ENCODE measurements around the gene ATF6.
"Not testable (repeated sequence)": the region's sequence is repeated elsewhere in the genome, so short reads cannot be mapped to it uniquely, and the experiment has no call there.

ATF6 gene
- 93.4 to 192 (median 155) reads per million in 18 experiments for total RNA-seq

GRCh38 chr1:161766102-161766981 is at the start of gene ATF6:
Gene ATF6 (plus strand): TSS chr1:161766320. CDS start chr1:161766361, 41 bp downstream.
- peak; percentile 95 to 97 for DNase-seq

DNA sequence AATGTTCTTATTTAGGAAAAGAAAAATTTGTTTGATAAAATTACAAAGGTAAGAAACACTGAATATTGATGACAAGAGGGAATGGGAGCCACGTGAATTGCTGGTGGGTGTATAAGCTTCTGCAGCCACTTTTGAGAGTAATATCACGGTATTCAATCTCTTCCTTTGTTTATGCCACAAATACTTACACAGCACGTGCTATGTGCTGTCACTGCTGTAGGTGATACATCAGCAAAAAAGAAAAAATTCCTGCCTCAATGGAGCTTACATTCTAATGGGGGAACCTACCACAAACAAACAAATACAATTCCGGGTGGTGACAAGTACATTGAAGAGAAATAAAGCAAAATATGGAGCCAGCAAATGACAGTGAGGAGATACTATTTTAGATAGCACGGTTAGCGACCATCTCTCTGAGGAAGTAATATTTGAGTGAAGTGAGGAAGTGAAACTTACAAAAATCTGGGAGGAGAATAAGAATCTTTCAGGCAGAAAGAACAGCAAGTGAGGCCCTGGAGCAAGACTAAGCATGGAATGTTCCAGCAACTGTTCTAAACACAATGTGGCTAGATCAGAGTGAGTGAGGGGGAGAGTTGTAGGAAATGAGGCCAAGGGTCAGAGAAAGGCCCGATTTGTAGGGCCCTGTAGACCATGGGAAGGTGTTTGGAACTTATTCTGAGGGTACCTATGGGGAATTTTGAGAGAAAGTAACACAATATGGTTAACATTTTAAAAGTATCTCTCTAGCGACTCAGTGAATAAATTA is 47.4 kb upstream of the ATF6 start:
- DNase-seq: peak; percentile 46 to 67

- no peak for DNase-seq
Measured at GRCh38 chr1:161719325-161719611, 46.9 kb upstream of the ATF6 start.

DNA sequence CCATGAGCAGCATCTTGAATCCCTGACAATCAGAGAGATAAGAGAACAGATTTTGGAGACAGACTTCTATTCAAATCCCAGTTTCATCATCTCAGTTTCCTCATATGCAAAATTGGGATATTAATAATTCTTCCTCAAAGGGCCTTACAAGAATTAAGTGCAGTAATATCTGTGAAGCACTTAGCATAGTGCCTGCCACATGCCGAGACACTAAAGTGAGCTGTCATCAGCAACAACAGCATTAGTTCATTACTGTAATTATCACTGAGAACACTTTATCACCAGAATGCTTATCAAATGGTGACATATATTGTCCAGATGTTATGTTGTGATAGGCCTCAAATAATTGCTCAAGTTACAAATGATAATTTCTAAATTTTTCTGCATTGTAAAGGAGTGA is 45.7 kb upstream of the ATF6 start:
- DNase-seq: peak; percentile 56 to 60

DNA sequence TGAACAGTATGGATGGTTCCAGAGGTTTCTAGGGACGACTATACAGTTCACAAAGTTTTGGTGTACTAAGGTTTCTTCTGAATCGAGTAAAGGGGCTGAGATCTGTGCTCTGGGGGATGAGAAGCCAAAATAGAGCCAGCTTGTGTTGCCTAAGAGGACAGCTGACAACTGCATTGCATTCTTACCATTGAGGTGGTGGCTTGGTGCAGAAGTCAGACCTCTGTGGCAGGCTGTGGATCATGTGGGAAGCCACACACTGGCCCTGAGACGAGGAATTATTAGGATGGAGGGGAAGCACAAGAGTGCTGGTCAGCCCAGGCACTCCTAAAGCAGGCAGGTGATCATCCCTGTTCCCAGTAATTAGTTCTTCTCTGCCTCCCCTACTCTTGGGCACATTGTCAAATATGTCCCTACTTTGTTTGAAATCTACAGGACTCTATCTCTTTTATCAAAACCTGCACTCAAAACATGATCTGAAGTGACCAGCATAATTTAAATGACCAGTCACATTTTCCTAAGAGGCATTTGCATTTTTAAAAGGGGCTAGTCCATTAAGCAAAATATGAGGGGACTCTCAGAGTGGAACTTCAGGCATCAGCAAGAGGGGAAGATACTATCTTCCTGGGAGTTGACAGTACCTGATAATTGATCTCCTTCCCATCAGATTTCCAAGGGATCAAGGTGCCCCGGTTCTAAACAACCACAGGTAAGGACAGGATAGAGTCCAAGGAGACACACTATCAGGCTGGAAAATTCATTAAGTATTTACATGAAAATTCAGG is 45.0 kb upstream of the ATF6 start, which contains the start of gene FCRLB:
FCRLB (plus strand) TSS at position 589 of the 782 bp plus-strand sequence. CDS start 1,129 bp downstream, outside the sequence.
- DNase-seq: peak; percentile 54 to 83

DNA sequence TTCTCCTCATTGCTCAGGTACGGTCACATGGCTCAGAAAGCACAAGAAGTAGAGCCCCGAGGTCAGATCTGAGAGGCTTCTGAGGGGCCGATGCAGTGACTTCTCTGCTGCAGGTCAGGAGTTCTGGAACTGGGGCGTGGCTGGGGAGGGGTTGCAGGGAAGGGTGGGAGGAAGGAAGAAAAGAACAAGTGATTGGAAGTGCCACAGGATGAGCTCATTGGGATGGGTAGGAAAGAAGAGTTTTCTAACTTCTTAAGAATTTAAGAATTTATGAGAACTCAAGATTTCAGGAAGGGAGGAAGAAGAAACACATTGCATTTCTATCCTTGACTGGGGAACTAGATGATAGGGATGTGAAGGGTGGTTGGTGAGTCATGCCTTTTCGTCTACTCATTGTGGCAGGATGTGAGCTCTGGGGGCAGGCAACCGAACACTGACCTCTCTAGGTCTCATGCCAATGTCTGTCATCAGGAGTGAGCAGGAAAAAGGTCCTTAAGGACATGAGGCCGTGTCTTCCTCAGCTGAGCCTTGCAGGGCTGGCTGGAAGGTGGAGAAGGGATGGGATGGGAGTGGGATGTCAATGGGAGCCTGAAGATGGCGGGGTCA is 44.3 kb upstream of the ATF6 start:
- peak; percentile 90 to 95 for DNase-seq

- no peak for DNase-seq
Measured at GRCh38 chr1:161722406-161722805, 43.7 kb upstream of the ATF6 start.

DNA sequence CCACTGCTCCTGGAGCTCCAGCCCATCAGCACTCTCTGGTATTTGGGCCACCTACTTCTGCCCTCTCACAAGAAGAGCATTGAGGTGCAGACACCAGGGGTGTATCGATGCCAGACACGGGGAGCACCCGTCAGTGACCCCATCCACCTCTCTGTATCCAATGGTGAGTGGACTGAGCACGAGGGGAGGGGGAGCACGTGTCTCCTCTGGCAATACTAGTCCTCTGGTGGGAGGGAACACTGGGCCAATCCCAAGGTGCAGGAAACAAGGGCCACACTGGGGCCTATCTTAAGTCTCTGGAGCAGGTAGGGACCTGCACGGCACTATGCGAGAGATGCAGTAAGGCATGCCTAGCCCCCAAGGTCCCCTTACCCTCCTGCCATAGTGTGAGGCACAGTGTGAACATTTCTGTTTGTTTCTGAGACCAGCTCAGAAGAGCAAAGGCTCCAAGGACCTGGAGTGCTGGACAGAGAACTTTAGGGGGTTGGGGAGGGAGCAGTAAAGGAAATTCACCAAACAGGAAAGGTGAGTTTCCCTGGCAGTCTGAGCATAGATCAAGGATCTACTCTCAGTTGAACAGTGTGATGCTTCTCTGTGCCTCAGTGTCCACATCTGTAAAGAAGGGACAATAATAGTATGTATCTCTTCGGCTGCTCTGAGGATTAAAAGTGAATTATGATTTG is 42.5 kb upstream of the ATF6 start:
- no peak for DNase-seq

GRCh38 chr1:161725258-161725907 is 40.7 kb upstream of the ATF6 start:
- not testable (repeated sequence) for DNase-seq

- DNase-seq: peak in 1 of 2 donors; percentile 49
Measured at GRCh38 chr1:161725908-161726472, 40.1 kb upstream of the ATF6 start.

GRCh38 chr1:161726473-161727255 is 39.5 kb upstream of the ATF6 start:
- DNase-seq: peak; percentile 71 to 91

DNA sequence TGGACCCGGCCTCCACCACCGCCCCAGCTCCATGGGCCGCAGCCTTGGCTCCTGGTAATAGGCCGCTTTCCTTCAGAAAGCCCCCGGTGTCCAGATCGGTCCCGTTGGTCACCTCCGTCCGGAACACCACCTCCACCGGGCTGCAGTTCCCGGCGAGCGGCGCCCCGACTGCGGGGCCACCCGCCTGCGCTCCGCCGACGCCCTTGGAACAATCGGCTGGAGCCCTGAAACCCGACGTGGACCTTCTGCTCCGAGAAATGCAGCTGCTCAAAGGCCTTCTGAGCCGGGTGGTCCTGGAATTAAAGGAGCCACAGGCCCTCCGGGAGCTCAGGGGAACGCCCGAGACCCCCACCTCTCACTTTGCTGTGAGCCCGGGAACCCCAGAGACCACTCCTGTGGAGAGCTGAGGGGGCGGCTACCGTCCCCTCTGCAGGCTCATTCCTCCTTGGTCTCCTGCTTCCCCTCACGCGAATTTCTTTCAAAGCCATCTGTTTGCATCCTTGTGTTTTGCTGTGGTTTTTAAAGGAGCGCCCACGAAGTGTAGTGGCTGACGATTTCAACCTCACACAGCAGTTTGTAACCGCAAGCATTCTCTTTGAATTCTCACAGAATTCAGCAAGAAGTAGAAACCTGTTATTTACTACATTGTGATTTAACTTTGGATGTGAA is 38.7 kb upstream of the ATF6 start:
- DNase-seq: peak; percentile 55 to 86

- DNase-seq: peak in 1 of 2 donors; percentile 30
Measured at GRCh38 chr1:161728376-161729226, 37.5 kb upstream of the ATF6 start.

DNA sequence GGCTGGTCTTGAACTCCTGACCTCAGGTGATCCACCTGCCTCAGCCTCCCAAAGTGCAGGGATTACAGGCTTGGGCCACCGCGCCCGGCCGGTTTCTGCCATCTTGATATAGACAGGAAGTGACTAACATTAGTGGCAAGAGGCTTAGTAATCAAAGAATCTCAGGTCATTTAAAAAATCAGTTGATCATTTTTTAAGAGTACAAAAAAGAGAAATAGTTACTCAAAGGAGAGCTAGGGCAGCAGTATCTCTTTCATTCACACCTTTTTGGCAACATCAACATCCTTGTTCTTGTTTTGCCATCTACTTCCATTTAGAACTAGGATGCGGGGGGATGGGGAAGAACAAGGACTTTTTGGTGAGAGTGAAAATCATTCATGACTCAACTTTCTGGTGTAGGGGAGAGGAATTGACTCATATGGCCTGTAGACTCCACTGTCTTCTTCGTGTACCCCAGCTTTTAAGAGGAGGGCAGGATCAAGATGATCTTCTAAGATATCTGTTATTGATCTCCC is 36.0 kb upstream of the ATF6 start:
- peak in 1 of 2 donors; percentile 38 for DNase-seq

DNA sequence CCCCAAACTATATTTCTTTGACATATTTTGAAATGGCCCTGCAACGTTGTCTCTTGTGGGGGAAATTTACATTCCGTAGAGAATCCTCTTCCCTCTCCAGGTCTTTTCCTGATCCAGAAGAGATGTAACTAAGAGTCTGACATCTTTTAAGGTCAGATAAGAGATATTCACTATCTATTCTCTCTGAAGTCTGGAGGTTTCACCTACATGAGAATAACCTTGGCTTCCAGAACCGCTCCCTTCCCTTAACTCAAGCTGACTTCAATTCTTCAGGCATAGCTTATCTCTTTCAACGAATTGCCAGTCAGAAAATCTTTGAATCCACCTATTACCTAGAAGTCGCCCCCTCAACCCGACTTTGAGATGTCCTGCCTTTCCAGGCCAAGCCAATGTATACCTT is 34.9 kb upstream of the ATF6 start:
- DNase-seq: no peak

GRCh38 chr1:161731981-161732718 is 34.0 kb upstream of the ATF6 start:
- DNase-seq: no peak

GRCh38 chr1:161733526-161733925 is 32.6 kb upstream of the ATF6 start:
- peak; percentile 88 to 93 for DNase-seq
